Activated naive CD8-positive, alpha-beta T cell (primary cell): ENCODE results near the gene MPPED1.

ENCODE experiments used
- H3K27ac Mint-ChIP-seq: one replicate; pipeline ENCODE4 v1.8.0; 2021; ENCODE audit warnings: mixed read lengths
- H3K27me3 Mint-ChIP-seq: one replicate; pipeline ENCODE4 v1.8.0; 2021; ENCODE audit warnings: mixed read lengths
- H3K36me3 Mint-ChIP-seq: one replicate; pipeline ENCODE4 v1.8.0; 2021; ENCODE audit warnings: mixed read lengths
- H3K4me1 Mint-ChIP-seq: one replicate; pipeline ENCODE4 v1.8.0; 2021; ENCODE audit warnings: low read depth, mixed read lengths
- H3K4me3 Mint-ChIP-seq: one replicate; pipeline ENCODE4 v1.8.0; 2021; ENCODE audit warnings: mild to moderate bottlenecking, mixed read lengths
- H3K9me3 Mint-ChIP-seq: one replicate; pipeline ENCODE4 v1.8.0; 2021; ENCODE audit warnings: low read depth, mixed read lengths

Gene MPPED1

DNA sequence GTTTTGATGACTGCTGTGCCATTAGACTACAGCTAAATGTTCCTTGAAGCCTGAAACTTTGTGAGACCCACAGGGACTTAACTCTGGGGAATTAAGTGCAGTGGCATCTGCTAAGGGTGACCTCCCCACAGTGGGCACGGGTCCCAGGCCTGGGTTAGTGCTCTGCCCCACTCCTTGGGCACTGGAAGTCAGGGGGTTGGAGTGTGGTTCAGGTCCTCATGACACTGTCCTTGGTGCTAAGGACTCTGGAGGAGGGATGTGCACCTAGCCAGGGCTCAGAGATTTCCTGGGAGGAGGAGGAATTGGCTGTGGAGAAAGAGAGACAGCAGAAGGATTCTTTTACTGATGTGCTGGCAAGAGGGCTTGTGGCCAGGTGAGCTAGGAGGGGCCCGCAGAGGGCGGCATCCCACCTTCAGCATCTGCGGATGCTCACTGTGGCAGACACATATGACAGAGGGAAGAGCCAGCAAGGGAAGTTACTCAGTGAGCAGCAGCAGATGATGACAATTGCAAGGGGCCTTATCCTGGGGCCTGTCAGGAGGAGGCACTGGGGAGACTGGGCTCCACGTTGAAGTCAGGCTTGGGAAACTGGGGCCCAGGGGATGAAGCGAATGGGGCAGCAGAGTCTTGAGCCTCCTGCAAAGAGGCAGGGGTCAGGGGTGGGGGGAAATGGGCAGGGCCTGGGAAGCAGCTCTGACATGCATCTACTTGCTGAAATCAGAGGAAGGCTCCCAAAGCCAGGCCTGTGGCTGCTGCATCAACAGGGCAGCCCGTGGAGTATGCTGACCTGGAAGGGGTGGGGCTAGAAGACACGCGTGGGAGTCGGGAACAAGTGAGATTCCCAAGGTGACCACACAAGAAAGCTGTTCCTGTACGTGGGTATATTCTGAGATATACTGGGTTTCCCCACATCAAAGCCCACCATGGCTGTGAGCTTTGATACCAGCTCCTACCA is 144.0 kb downstream of the MPPED1 start:
- Mint-ChIP-seq H3K4me1 (no peaks in the 10 kb centered on the region), H3K27ac (no peak overlapping the region), H3K27me3 (peaks cover 6% of the 10 kb centered on the region), H3K36me3 (no peaks in the 10 kb centered on the region), H3K4me3 (no peak overlapping the region), H3K9me3 (no peaks in the 10 kb centered on the region)
